A549 treated with GW870086 at 1 μM for 4 hours (cell line): Measurements from ENCODE around the gene KRTAP20-3. TPM values are rescaled to one million over a fixed set of nuclear protein-coding genes. Genes with fewer than 3 reads are reported as not detected.

Source experiments
- total RNA-seq: library from RNA; stranded (reverse); fragments of 200-300 nt; extraction: Qiagen RNA extraction; gene quantifications from 5 replicates; pipeline ENCODE4 v1.2.3, GENCODE V29; 2022; ENCODE audit warnings: low read depth

The KRTAP20-3 gene
- total RNA-seq = not detected in 5 replicates

DNA sequence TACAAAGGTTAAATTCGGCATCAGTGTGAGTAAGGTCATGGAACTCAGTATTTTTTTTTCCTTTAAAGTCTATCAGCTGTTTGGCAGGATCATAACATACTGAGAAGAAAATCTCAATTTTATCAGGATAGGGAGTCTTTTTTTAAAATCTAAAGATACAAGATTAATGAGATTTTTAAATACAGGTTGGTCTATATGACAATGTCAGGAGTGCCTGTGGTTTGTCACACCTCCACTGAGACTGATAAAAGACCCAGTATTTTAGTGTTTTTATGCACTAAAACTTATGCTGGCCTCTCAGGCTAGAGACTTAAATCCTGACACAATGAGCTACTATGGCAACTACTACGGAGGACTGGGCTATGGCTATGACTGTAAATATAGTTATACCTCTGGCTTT lies at the start of gene KRTAP20-3:
KRTAP20-3 (plus strand) TSS at position 301 of the 400 bp plus-strand sequence.

DNA sequence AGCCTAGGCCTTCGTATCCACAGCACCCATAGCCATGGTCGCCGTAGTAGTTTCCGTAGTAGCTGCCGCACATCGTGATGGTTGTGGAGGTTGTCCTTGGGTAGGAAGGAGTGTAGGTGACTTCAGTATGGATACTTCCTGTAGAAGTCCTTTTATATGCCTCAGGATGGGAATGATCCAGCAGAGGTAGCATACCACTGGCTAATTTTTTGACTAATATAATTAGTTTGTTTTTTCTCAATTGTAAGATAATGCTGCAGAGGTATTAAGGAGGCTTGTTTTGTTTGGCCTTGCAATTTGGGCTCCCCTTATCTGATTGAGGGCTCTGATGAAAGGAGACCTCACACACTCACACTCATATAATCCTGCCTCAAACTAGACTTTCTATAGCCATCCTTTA lies 43.9 kb upstream of the KRTAP20-3 start, which contains the start of gene KRTAP6-2:
KRTAP6-2 (minus strand) TSS at position 101 of the 400 bp plus-strand sequence; CDS start at position 73, 28 bp downstream.

DNA sequence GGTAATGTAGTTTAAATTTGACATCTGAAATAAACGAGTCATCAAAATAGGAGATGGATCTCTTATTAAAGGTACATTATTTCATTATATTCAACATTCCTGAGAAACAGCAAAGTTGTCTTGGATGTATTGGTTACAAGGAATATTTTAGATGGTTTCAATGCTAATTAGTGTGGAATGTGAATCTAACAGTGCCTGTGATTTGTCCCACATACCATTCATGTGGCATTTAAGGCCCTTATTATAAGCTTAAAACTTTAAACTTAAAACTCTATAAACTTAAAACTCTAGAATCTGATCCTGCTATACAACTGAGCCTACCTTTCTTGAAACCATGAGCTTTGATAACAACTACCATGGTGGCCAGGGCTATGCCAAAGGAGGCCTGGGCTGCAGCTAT lies 41.9 kb upstream of the KRTAP20-3 start, which contains the start of gene KRTAP22-1:
KRTAP22-1 (plus strand) TSS at position 301 of the 400 bp plus-strand sequence.

DNA sequence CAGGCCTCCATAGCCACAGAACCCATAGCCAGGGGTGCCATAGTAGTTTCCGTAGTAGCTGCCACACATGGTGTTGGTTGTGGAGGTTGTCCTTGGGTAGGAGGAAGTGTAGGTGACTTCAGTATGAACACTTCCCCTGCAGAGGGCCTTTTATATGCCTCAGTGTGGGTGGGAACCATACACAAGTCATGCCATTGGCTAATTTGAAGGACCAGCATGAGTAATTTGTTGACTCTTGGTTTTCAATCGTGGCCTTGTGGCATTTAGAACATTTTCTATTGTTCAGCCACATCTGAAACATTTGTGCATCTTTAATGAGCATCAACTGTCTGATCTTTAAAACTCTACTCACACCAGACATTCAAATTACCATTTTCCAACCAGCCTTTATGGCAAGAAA lies 28.8 kb upstream of the KRTAP20-3 start, which contains the start of gene KRTAP6-1:
KRTAP6-1 (minus strand) TSS at position 95 of the 400 bp plus-strand sequence; CDS start at position 69, 26 bp downstream.

DNA sequence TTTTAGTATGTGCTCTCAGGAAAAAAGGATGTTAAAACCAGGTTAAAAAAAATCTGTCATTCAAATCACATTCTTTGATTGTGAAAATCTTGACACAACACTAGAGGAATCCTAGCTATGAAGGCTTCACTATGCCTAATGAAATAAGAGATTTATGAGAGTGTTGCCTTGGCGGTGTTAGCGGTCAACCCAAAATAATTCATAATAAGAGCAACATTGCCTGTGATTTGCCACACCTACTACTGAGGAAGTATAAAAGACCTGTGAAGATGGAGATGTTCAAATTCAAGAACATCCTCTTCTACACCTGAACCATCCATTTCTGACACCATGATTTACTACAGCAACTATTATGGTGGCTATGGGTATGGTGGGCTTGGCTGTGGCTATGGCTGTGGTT lies 26.5 kb upstream of the KRTAP20-3 start, which contains the start of gene KRTAP20-1:
KRTAP20-1 (plus strand) TSS at position 301 of the 400 bp plus-strand sequence; CDS start at position 331, 30 bp downstream.

DNA sequence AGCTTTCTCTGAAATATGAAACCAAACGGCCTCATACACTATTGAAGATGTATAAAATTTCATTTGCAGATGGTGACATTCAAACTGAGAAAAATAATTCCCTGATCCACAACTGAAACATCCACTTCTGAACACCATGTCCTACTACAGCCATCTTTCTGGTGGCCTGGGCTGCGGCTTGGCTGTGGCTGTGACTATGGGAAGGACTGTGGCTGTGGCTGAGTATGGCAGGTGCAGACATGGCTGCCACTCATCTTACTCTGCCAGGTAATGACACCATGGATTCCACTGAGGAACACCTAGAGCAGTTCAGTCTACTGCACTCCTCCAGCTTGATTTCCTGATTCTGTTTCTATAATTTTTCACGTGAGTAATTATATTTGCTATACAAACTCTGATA lies 22.1 kb upstream of the KRTAP20-3 start, which contains the start of gene KRTAP20-4:
KRTAP20-4 (plus strand) TSS at position 106 of the 400 bp plus-strand sequence.

DNA sequence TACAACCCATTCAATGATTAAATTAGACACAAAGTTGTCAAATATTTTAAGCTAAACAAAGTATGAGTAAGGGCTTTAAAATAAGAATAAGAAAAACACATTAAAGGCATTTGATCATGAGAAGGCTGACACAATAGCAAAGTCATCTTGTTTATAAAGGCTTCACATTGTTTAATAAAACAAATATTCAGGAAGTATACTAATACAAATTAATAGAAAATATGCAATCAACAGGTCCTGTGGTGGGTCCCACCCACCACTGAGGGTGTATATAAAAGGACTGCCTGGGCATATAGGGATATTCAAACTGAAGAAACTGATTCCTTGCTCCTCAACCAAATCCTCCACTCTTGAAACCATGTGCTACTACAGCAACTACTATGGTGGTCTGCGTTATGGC lies 7.8 kb upstream of the KRTAP20-3 start, which contains the start of gene KRTAP20-2:
KRTAP20-2 (plus strand) TSS at position 301 of the 400 bp plus-strand sequence; CDS start at position 359, 58 bp downstream.

Other genes with a start within 250 kb of the KRTAP20-3 start
- gene KRTAP13-1, start 246.8 kb upstream of the KRTAP20-3 start, total RNA-seq = not detected in 5 replicates
- gene KRTAP13-3, start 216.9 kb upstream of the KRTAP20-3 start, total RNA-seq = not detected in 5 replicates
- not detected in 5 replicates for gene KRTAP13-4, start 212.6 kb upstream of the KRTAP20-3 start, total RNA-seq
- not detected in 5 replicates for gene KRTAP15-1, start 202.6 kb upstream of the KRTAP20-3 start, total RNA-seq
- gene KRTAP19-1, start 162.5 kb upstream of the KRTAP20-3 start, total RNA-seq = not detected in 5 replicates
- not detected in 5 replicates for gene KRTAP19-2, start 155.4 kb upstream of the KRTAP20-3 start, total RNA-seq
- not detected in 5 replicates for gene KRTAP19-3, start 150.9 kb upstream of the KRTAP20-3 start, total RNA-seq
- not detected in 5 replicates for gene KRTAP19-4, start 145.7 kb upstream of the KRTAP20-3 start, total RNA-seq
- gene KRTAP19-5, start 140.7 kb upstream of the KRTAP20-3 start, total RNA-seq = not detected in 5 replicates
- not detected in 5 replicates for gene KRTAP19-6, start 101.0 kb upstream of the KRTAP20-3 start, total RNA-seq
- not detected in 5 replicates for gene KRTAP19-7, start 81.5 kb upstream of the KRTAP20-3 start, total RNA-seq
- not detected in 5 replicates for gene KRTAP22-2, start 52.5 kb upstream of the KRTAP20-3 start, total RNA-seq
- not detected in 5 replicates for gene KRTAP6-3, start 50.4 kb upstream of the KRTAP20-3 start, total RNA-seq
- not detected in 5 replicates for gene KRTAP6-2, start 44.0 kb upstream of the KRTAP20-3 start, total RNA-seq
- gene KRTAP22-1, start 41.8 kb upstream of the KRTAP20-3 start, total RNA-seq = not detected in 5 replicates
- gene KRTAP6-1, start 28.9 kb upstream of the KRTAP20-3 start, total RNA-seq = not detected in 5 replicates
- not detected in 5 replicates for gene KRTAP20-1, start 26.4 kb upstream of the KRTAP20-3 start, total RNA-seq
- gene KRTAP20-4, start 22.2 kb upstream of the KRTAP20-3 start, total RNA-seq = not detected in 5 replicates
- gene KRTAP20-2, start 7.7 kb upstream of the KRTAP20-3 start, total RNA-seq = not detected in 5 replicates
- not detected in 5 replicates for gene KRTAP21-3, start 75.9 kb downstream of the KRTAP20-3 start, total RNA-seq
- not detected in 5 replicates for gene KRTAP21-2, start 104.4 kb downstream of the KRTAP20-3 start, total RNA-seq
- gene KRTAP21-1, start 112.6 kb downstream of the KRTAP20-3 start, total RNA-seq = not detected in 5 replicates
- gene KRTAP8-1, start 170.4 kb downstream of the KRTAP20-3 start, total RNA-seq = not detected in 5 replicates
- gene KRTAP7-1, start 186.9 kb downstream of the KRTAP20-3 start, total RNA-seq = not detected in 5 replicates
- not detected in 5 replicates for gene KRTAP11-1, start 238.7 kb downstream of the KRTAP20-3 start, total RNA-seq